Astrocyte of the hippocampus (primary cell): ENCODE data around the gene EFNA5.

Experiments
- DNase-seq: peaks from one replicate; pipeline ENCODE4 v3.0.0; 2011; ENCODE audit warnings: low read depth, low spot score

EFNA5 gene

GRCh38 chr5:107604146-107604910 is 66.4 kb downstream of the EFNA5 start:
- no peak for DNase-seq

GRCh38 chr5:107603349-107603748 is 67.4 kb downstream of the EFNA5 start:
- no peak for DNase-seq

GRCh38 chr5:107602896-107603295 is 67.8 kb downstream of the EFNA5 start:
- DNase-seq, result no peak

GRCh38 chr5:107601076-107601475 is 69.7 kb downstream of the EFNA5 start:
- DNase-seq, result no peak

GRCh38 chr5:107598958-107599357 is 71.8 kb downstream of the EFNA5 start:
- DNase-seq, result no peak

GRCh38 chr5:107597803-107598202 is 72.9 kb downstream of the EFNA5 start:
- no peak for DNase-seq

- no peak for DNase-seq
Observed at GRCh38 chr5:107597247-107597646, 73.5 kb downstream of the EFNA5 start.

GRCh38 chr5:107594253-107595045 is 76.3 kb downstream of the EFNA5 start:
- DNase-seq, result no peak

GRCh38 chr5:107593009-107593408 is 77.7 kb downstream of the EFNA5 start:
- DNase-seq, result no peak

- no peak for DNase-seq
Observed at GRCh38 chr5:107592515-107592914, 78.2 kb downstream of the EFNA5 start.

- DNase-seq, result no peak
Observed at GRCh38 chr5:107590686-107591085, 80.1 kb downstream of the EFNA5 start.

- no peak for DNase-seq
Observed at GRCh38 chr5:107589520-107590193, 81.1 kb downstream of the EFNA5 start.

- DNase-seq, result no peak
Observed at GRCh38 chr5:107582625-107583024, 88.1 kb downstream of the EFNA5 start.

- DNase-seq, result no peak
Observed at GRCh38 chr5:107580889-107581820, 89.6 kb downstream of the EFNA5 start.

- no peak for DNase-seq
Observed at GRCh38 chr5:107578051-107578635, 92.6 kb downstream of the EFNA5 start.

GRCh38 chr5:107577394-107577950 is 93.3 kb downstream of the EFNA5 start:
- DNase-seq, result no peak

GRCh38 chr5:107576736-107577393 is 93.9 kb downstream of the EFNA5 start:
- no peak for DNase-seq

GRCh38 chr5:107576155-107576554 is 94.6 kb downstream of the EFNA5 start:
- no peak for DNase-seq

GRCh38 chr5:107574287-107574686 is 96.5 kb downstream of the EFNA5 start:
- DNase-seq, result no peak

GRCh38 chr5:107572715-107573368 is 97.9 kb downstream of the EFNA5 start:
- DNase-seq, result no peak
